SU-DHL-6 (cell line): ENCODE measurements around the gene IL36RN.

Experiments used
- H2AFZ ChIP-seq: fragments of 200-600 bp; sonication (generic); 2 replicates; pipeline ENCODE4 v1.6.1; 2014; ENCODE audit warnings: low read depth, mild to moderate bottlenecking, moderate library complexity, mixed read lengths, antibody characterized with exemption, low read length; ENCODE audit not compliant: severe bottlenecking
- H3F3A ChIP-seq: fragments of 200-600 bp; shearing (Covaris generic); 2 replicates; pipeline ENCODE4 v1.6.0; 2016; ENCODE audit warnings: antibody characterized with exemption, mild to moderate bottlenecking; ENCODE audit not compliant: insufficient read depth
- H3K27ac ChIP-seq: fragments of 200-600 bp; sonication (generic); 2 replicates; pipeline ENCODE4 v1.5.1; 2016; ENCODE audit warnings: low read depth, mild to moderate bottlenecking, low read length, moderate library complexity, mixed read lengths
- H3K27me3 ChIP-seq: fragments of 200-600 bp; sonication (generic), shearing (Covaris generic); 2 replicates; pipeline ENCODE4 v1.6.0; 2014; ENCODE audit warnings: mild to moderate bottlenecking, low read length
- H3K36me3 ChIP-seq: fragments of 200-600 bp; sonication (generic); 2 replicates; pipeline ENCODE4 v1.6.1; 2014; ENCODE audit warnings: mild to moderate bottlenecking, low read length, mixed read lengths
- H3K4me2 ChIP-seq: fragments of 300-600, 200-600 bp; shearing (Covaris generic), sonication (generic); 2 replicates; pipeline ENCODE4 v1.6.0; 2014; ENCODE audit warnings: low read length, low read depth, mild to moderate bottlenecking; ENCODE audit not compliant: poor library complexity, severe bottlenecking
- H3K4me3 ChIP-seq: fragments of 200-600 bp; sonication (generic); 2 replicates; pipeline ENCODE4 v1.5.1; 2014; ENCODE audit warnings: antibody characterized with exemption, low read length, mild to moderate bottlenecking, mixed read lengths; ENCODE audit not compliant: insufficient read depth, poor library complexity, severe bottlenecking
- H3K79me2 ChIP-seq: fragments of 200-600 bp; sonication (generic); 2 replicates; pipeline ENCODE4 v1.6.1; 2014; ENCODE audit warnings: mild to moderate bottlenecking, low read length, moderate library complexity; ENCODE audit not compliant: insufficient read depth
- H3K9ac ChIP-seq: fragments of 200-600 bp; sonication (generic); 2 replicates; pipeline ENCODE4 v1.7.0; 2014; ENCODE audit warnings: mild to moderate bottlenecking, low read length
- H3K9me2 ChIP-seq: fragments of 200-600 bp; sonication (generic); replicated peaks from 2 replicates; pipeline ENCODE4 v1.6.1; 2014; ENCODE audit warnings: low read length; ENCODE audit not compliant: insufficient read depth
- H3K9me3 ChIP-seq: fragments of 200-600 bp; sonication (generic); 2 replicates; pipeline ENCODE4 v1.6.1; 2014; ENCODE audit warnings: low read length, mixed read lengths; ENCODE audit not compliant: insufficient read depth
- H4K20me1 ChIP-seq: fragments of 200-600 bp; sonication (generic); 2 replicates; pipeline ENCODE4 v1.6.1; 2014; ENCODE audit warnings: low read depth, mild to moderate bottlenecking, antibody characterized with exemption, low read length, moderate library complexity, mixed read lengths
- EZH2phosphoT487 ChIP-seq: fragments of 200-600 bp; sonication (generic), shearing (Covaris generic); conservative IDR thresholded peaks from 2 replicates; pipeline ENCODE4 v1.6.1; 2018; ENCODE audit warnings: mild to moderate bottlenecking, antibody characterized with exemption, low read length, moderate library complexity, mixed read lengths
- TF ChIP-seq, protein P1 (sequence below): fragments of 200-600 bp; sonication (generic); IDR thresholded peaks from one replicate; pipeline ENCODE4 v1.5.1; 2017; ENCODE audit warnings: antibody characterized with exemption, mild to moderate bottlenecking, low read length, moderate library complexity; ENCODE audit not compliant: insufficient read depth, poor library complexity, severe bottlenecking

IL36RN gene

DNA sequence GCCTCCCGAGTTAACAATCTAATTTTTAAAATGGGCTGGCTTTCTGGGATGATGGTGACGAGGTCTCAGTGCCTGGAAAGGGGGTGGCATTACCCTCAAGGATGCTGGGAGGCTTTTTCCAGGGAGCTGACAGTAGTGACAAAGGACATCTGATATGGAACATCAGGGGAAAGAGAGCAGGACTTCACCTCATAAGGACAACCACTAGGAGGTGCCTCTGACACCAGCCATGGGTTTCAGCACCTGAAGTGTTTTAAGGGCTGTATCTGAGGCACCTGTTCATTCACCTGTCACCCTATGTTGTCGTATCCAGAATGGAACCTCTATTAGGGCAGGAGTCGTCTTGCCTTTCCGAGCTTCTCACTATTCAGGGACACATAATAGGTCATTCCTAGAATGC lies 17.1 kb upstream of the IL36RN start:
- H3K9ac ChIP-seq = no peak overlapping the region
- no peaks in the 10 kb centered on the region for H3K36me3 ChIP-seq
- H3K9me2 ChIP-seq = no peaks in the 10 kb centered on the region
- no peaks in the 10 kb centered on the region for H3K79me2 ChIP-seq
- no peak overlapping the region for H3K27ac ChIP-seq
- H2AFZ ChIP-seq = no peak overlapping the region
- H3K9me3 ChIP-seq = no peaks in the 10 kb centered on the region
- H3K4me3 ChIP-seq = no peak overlapping the region
- H3K4me2 ChIP-seq = no peak overlapping the region
- TF ChIP-seq, protein P1, sequence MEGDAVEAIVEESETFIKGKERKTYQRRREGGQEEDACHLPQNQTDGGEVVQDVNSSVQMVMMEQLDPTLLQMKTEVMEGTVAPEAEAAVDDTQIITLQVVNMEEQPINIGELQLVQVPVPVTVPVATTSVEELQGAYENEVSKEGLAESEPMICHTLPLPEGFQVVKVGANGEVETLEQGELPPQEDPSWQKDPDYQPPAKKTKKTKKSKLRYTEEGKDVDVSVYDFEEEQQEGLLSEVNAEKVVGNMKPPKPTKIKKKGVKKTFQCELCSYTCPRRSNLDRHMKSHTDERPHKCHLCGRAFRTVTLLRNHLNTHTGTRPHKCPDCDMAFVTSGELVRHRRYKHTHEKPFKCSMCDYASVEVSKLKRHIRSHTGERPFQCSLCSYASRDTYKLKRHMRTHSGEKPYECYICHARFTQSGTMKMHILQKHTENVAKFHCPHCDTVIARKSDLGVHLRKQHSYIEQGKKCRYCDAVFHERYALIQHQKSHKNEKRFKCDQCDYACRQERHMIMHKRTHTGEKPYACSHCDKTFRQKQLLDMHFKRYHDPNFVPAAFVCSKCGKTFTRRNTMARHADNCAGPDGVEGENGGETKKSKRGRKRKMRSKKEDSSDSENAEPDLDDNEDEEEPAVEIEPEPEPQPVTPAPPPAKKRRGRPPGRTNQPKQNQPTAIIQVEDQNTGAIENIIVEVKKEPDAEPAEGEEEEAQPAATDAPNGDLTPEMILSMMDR = no peak
- no peak for TF ChIP-seq EZH2phosphoT487
- no peaks in the 10 kb centered on the region for H3K27me3 ChIP-seq
- H4K20me1 ChIP-seq = no peaks in the 10 kb centered on the region
- H3F3A ChIP-seq = no peaks in the 10 kb centered on the region

DNA sequence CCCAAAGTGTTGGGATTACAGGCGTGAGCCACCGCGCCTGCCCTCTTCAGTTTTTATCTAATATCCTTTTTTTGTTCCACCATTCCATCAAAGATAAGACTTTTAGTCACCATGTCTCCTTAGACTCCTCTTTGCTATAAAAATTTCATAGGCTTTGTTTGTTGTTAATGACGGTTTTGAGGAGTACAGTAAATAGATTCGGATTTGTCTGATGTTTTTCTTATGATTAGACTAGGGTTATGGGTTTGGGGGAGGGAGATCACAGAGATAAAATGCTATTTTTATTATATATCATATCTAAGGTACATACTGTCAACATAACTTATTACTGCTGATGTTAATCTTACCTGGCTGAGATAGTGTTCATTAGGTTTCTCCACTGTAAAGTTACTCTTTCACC lies 12.5 kb upstream of the IL36RN start:
- Histone ChIP-seq H3K27me3 (no peaks in the 10 kb centered on the region), H3K9me2 (no peaks in the 10 kb centered on the region), H3F3A (no peaks in the 10 kb centered on the region), H4K20me1 (no peaks in the 10 kb centered on the region), H3K9me3 (no peaks in the 10 kb centered on the region), H3K4me2 (no peak overlapping the region), H2AFZ (no peak overlapping the region), H3K36me3 (no peaks in the 10 kb centered on the region), H3K9ac (no peak overlapping the region), H3K79me2 (no peaks in the 10 kb centered on the region), H3K4me3 (no peak overlapping the region), H3K27ac (no peak overlapping the region)
- TF ChIP-seq, protein P1 = no peak
- no peak for TF ChIP-seq EZH2phosphoT487

DNA sequence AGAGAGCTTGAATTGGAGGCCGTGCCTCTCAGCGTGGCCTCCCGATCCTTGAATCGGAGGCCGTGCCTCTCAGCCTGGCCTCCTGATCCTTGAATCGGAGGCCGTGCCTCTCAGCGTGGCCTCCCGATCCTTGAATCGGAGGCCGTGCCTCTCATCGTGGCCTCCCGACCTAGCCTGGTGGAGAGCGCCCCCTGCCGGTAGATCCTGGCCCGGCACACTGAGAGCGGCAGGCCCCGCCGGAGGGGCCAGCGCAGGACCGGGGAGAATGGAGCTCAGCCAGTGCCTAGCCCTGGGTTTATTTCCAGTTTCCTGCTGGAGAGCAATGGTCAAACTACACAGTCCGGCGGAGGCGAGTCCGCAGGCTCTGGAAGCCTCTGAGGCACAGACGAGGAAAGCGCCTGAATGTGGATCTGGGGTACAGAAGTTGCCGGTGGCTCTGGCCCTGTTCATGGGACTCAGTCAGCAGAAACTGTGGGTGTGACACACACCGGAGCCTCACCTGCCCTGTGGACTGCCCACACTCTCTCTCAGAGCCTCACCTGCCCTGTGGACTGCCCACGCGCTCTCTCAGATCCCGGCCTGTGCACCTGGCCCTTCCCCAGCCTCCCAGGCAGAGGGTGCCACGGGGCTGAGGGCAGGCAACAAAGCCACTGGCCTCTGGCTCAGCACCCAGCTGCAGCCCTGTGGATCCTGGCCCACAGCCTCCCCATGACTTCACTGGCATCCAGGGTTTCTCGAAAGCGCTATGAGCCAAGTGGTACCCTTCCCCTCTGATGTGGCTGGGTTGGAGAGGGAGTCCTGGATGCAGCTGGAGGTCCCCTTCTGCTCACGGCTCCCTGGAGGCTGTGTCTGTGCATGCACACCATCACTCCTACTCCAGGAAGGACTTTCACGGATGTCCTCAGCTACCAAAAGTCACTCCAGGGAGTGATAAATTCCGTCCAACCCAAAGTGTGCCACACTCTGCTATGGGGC lies 7.8 kb upstream of the IL36RN start:
- Histone ChIP-seq H3K9me3 (peaks cover 10% of the 10 kb centered on the region; the same call in 1 of the 2 replicates), H3K27ac (no peak overlapping the region), H3K9me2 (no peaks in the 10 kb centered on the region), H4K20me1 (no peaks in the 10 kb centered on the region), H2AFZ (no peak overlapping the region), H3K9ac (no peak overlapping the region), H3K36me3 (no peaks in the 10 kb centered on the region), H3K4me2 (no peak overlapping the region), H3F3A (no peaks in the 10 kb centered on the region), H3K4me3 (no peak overlapping the region), H3K79me2 (no peaks in the 10 kb centered on the region), H3K27me3 (no peaks in the 10 kb centered on the region)
- TF ChIP-seq EZH2phosphoT487 = no peak
- TF ChIP-seq, protein P1 = no peak
